HG03558 (cell line): ENCODE data around the gene ABCB8.

Experiments used
- ATAC-seq: cut with Tn5 transposase; IDR thresholded peaks from one replicate; pipeline ENCODE4 v1.9.1; 2021; ENCODE audit warnings: moderate number of reproducible peaks; ENCODE audit not compliant: unreplicated experiment; ENCODE audit errors: extremely low read depth

ABCB8 gene

DNA sequence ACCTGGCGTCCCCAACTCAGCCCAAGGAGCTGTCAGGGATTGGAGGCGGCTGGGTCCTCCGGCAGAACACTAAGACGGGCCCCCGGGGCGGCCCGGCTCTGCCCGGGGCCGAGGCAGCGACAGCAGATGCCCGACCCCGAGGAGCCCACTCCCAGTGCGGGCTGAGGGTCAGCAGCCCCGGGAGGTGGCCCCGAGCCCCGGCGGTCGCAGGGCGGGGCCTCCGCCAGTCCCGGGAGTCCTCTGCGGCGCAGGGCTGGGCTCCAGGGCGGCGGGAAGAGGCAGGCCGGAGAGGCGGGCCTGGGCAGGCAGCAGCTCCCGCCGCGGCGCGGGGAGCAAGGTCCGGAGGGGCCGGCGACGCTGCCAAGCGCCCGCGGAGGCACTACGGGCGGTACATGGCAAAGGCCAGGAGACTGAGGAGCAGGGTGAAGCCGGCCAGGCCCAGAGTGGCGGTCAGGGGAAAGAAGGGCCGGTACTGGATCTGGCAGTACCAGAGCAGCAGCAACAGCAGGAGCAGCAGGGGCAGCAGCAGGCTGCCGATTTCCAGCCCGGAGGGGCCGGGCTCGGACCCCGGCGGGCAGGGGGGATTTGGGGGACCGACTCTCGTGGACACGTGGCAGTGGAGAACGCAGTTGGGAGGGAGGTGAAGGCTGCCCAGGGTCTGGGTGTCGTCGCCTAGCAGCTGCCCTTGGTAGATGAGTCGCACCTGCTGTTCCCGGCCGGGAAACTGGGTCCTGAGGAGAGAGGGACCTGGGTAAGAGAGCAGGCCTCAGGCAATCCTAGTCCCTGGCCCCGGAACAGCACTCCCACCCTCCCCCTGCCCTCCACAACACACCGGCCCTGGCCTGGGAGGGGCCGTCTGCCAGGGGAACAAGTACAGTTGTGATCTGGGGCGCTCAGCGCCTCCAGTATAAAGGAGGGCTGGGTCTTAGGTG is 53.2 kb downstream of the ABCB8 start:
- ATAC-seq = no peak

DNA sequence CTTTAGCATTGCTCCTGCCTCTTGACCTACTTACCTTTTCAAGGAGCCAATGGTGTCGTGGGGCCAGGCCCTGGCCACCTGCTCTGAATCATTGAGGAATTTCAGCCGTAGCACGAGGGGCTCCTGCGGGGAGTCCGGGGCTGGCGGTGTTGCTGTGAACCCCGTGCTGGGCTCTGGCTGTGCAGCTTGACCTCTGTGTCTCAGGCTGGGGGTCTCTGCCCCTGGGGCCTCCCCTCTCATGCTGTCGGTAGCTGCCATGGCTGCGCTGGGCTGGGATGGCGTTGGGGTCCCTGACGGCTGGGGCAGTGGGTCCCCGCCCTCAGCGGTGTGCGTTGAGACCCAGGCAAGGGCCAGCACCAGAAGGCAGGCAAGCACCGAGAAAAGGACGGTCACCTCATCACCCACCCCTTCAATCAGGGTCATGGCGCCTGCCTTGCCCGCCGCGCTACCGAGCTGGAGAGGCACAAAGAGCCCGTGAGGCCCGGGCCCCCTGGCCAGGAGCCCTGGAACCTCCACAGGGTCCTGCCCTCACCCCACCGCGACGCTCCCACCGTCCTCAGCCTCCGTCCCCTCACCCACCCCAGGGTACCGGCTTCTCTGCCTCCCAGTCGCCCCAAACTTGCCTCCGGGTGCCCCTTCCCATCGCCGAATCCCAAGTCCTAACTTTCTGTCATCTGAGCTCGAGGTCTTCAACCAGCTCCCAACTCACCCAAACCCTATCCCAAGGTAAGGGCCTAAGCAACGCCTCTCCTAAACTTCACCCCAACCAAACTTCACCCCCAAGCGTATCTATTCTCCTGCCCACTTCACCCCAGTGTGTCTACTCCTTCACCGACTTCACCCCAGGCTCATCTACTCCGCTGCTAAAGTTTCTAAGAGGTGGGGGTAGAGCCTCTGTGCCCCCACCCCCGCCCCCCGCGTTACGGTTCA is 54.2 kb downstream of the ABCB8 start:
- ATAC-seq = no peak

DNA sequence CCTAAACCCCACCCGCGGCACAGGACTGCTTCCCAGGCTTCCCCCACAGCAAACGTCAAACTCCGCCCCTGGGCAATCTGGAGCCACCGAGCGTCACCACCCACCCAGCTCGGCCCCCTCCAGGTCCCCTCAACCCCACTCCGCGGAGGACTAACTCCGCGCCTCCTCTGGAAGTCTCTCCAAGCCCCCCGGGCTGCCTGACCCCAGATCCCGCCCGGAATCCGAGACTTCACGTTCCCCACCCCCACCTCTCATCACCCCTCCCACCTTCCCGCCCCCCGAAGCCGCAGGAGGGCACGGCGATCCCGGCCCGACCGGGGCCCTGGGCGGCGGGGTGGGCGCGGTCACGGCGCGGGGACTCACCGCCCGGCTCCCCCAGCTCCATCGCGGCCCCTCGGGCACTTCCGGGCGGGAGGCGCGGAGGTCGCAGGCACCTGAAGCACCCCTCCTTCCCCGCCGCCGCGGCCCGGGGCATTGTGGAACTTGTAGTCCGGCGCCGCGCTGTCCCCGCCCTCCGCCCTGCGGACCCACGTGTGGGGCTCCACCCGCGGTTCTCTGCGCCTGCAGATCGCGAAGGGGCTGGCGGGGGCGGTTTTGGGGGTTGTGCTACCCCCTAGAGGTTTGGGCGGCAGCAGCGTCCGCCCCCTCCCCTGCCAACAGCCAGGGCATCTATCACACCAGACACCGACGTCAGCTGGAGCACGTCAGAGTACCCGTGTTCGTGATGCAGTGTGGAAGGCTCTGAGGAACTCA is 55.0 kb downstream of the ABCB8 start, which contains the start of gene TMUB1:
TMUB1 (minus strand) TSS at position 423 of the 753 bp plus-strand sequence. CDS start 930 bp downstream, outside the sequence.
- ATAC-seq = peak; percentile 29

DNA sequence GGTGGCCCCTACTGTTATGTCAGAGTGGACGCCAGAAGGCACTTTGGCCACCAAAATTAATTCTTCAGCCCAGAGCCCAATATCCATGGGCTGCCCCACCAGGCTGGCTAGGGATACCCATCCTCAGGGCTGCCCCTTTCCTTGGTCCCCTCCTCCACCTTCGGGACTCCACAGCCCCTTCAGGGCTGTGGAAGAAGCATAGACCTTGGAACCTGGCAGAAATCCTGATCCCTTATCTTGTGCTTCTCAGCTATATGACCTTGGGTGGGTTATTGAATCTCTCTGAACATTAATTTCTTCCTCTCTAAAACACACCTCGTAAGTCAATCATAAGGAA is 55.5 kb downstream of the ABCB8 start:
- no peak for ATAC-seq

DNA sequence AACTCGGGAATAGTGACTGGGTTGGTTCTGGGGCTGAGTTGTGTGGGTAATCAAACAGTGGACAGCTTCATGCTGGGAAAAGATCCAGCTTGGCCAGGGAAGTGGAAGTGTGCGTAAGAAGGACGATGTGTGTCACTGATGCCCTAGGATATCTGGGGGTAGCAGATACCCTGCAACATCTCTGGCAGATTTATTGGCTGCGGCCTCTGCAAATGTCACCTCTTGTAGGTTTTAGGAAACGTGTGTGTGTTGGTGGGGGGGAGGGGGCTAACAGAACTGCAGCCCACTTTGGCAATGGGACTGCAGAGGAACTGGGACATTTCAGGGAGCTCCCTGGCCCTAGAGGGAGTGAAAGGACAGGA is 57.1 kb downstream of the ABCB8 start:
- no peak for ATAC-seq

DNA sequence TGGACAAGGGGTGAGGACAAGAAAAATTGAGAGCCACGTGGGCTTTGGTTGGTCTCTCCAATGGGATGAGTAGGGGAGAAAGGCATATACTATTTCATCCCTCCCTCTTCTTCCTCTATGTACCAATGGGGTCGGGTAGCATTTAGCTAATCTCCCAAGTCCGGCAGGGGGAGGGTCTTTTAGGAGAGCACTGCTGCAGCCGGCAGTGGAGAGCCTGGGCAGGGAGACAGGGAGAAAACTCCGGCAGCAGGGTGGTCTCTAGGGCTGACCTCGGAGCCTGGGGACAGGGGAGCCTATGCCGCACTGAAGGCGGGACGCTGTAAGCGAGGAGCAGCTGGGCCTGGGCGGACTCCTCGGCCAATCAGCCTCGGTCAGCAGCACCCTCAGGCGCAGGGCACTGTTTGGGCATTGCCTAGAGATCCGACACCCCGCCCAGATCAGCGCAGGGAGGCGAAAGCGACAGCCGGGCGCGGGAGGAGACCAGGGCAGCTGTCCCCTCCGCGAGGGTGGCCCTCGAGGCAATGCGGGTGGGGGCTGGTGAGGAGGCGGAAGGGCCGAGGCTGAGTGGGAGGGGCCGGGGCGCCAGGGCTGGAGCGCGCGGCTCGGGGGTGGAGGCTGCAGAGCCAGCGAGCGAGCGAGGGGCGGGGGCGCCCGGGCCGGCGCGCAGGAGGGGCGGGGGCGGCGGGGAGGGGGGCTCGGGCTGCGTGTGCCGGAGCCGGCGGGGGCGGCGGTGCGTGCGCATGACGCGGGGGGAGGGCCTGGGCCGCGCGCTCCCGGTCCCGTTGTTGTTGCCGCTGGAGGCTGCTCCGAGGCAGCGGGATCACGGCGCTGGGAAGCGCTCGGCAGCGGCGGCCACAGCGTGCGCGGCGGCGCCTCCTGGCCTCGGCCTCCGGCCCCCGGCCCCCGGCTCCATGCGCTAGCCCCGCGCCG is 57.7 kb downstream of the ABCB8 start, which contains the start of gene AGAP3:
AGAP3 (plus strand) TSS at position 785 of the 930 bp plus-strand sequence. CDS start 267 bp downstream, outside the sequence.
- no peak for ATAC-seq

DNA sequence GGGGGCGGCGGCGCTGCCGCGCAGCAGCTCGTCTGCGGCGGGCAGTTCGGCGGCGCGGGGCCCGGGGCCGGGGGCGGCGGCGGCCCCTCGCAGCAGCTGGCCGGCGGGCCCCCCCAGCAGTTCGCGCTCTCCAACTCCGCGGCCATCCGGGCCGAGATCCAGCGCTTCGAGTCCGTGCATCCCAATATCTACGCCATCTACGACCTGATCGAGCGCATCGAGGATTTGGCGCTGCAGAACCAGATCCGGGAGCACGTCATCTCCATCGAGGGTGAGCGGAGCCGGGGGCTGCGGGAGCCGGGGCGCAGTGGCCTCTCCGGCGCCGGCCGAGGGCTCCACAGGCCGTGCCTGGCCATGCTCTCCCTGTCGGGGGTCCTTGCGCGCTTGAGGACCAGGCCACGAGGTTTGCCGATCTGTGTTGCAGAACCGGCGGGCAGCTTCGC is 58.6 kb downstream of the ABCB8 start:
- no peak for ATAC-seq

DNA sequence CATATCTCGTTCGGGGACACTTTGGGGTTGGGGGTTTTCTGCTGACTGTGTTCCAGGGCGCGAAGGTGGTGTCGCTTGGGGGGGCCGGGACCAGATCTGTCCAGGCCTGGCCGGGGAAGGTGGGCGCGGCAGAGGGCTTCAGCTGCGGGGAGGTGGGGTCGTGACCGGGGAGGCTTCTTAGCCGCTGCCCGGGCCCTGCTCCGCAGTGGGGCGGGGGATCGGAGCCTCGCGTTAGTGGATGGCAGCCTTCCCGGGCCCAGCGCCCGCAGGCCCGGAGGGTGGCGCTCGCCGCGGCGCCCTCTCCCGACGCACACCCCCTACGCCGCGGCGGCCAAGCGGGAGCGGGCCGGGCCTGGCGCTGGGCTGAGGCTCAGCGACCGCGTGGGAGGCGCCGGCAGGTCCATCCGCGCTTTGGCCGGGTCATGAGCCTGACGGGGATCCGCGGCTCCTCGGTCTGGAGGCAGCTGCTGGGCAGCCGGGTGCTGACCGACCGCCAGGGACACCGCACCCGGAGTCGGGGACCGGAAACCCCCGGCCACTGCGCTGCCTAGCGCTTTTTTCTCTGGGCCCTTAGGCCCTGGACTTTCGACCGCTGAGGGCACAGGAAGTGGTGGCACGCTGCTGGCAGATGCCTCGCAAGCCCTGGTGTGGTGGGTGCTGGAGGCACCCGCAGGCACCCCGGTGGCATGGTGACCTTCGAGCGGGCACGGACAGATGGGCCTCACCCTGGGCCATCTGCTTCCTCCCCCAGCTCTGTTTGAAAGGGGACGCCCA is 59.2 kb downstream of the ABCB8 start:
- no peak for ATAC-seq

DNA sequence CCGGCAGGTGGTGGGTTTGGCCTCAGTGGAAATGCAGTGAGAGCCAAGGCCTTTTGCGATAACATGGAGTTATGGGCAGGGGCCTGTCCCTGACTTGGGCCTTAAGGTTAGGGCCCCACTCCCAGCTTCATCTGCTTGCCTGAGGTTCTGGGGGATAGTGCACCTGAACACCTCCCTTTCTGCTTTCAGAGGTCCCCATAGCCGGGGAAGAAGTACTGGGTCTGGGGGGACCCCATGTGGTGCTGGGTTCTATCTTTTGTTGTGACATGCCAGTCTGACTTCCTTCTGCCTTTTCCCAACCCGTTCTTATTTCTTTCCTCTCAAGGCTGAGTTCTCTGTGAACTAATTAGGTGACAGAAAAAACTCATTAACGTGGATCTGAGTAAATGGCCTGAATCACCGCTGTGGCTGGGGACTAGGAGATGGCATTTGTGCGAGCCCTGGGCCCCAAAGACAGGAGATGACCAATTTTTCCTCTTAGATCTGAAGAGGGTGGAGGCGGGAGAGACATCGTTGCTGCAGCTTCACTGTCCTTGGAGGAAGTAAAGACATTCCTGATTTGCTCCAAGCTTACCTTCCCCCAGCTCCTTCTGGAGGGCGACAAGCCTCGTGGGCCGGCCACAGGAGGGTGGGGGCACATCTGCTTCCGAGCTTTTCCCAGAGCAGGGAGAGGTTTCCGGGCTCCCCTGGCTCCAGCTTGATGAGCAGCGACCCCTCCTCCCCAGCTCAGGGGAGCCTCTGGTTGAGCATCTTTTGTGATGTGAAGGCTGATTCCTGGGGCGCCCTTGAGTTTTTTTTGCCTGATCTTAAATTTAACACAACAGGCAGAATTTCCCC is 60.0 kb downstream of the ABCB8 start:
- ATAC-seq = no peak

DNA sequence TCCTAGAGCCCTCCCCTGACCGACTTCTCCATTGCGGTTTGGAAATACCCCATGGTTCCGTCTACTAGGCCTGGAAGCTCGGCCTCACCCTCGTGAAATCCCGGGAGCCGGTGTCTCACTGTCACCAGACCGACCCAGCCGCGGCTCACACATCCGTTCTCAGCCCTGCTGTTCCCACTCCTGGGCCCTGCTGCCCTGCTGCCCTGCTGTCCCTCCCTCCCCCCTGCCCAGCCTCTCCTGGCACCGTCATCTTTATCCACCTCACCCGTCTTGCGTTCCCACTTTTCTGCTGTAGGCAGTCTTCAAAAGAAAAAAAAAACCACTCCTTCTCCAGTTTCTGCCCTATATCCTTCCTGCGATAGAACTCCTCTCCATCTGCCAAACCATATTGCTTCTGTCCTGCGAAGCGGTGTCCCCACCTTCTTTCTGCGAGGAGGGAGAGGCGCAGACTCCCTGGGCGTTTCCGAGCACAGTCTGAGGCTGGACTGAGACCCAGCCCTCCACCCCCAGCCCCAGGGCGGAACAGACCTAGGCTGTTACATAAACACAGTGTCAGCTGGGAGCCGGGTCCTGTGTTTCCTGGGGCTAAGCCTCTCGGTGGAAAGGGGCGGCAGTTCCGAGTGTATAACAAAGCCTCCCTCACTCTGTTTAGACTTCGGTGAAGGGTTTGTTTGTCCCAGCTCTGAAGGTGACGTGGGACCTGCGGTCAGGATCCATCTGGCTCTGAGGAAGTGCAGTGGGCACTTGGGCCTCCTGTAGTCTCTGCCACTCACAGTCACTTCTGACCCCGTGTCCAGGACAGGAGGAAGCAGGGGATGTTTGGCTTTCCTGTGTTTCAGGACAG is 60.8 kb downstream of the ABCB8 start:
- ATAC-seq = no peak

DNA sequence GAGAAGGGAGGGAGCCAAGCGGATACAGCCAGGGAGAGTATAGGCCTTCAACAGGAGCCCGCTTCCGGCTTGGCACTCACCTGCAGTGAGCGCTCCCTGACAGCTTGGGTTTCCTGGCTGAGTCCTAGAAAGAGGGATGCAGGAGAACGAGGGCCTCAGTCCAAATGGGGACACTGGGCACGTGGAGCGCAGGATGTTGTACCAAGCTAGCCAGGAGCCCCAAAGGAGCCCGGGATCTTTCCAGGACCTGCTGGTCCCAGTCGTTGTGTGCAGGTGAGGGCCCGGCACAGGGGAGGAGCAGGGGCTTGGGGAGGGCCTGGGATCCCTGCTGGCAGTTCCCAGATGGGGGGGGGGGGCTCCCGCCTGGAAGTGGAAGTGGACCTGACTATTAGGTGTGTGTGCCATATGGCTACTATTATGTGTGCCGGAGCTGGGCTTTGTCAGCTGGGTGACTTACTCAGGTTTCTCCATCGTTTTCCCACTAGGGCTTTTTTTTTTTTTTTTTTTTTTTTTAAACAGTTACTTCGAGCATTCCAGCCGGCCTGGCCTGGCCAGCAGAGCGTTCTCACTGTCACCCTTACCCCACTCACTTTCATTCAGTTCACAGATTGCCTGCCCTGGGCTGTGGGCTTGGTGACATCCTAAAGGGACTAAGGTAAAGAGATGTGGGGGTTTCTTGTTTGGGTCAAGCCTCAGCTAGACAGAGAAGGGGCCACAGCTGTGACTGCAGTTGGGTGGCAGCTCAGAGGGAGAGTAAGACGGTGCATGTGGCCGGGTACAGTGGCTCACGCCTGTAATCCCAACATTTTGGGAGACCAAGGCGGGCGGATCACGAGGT is 61.9 kb downstream of the ABCB8 start:
- no peak for ATAC-seq

DNA sequence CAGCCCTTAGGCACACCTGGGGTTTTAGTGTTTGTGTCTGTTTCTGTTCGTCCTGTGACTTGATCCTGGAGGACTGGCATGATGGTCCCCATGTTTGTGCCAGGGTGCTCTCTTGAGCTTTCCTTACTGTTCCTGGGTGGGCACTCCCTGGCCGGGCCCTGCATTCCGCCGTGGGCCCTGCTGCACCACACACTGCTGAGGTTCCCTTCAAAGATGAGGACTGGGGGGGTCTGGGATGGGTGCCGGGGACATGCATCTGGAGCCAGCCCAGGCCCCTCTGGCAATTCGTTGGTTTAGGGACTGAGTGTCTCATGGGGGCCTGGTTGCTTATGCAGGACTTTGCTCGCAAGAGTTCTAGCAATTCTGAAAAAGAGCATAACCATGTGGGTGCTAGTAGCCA is 62.8 kb downstream of the ABCB8 start:
- no peak for ATAC-seq

DNA sequence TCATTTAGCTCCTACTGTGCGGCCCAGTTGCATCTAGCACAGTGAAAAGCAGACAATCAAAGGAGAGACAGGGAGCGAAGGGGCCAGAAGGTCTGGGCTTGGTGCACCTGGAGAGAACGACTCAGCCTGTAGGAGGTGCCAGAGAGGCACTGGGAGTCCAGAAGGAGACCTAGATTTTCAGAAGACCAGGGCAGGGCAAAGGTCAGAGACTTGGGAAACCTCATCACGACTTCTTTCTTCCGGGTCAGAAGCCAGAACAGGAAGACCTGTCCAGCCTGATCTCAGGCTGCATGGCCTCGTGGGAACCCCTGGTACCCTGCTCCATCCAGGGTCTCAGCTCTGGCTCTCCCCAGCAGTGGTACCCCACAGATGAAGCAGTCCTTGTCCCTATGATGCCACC is 63.2 kb downstream of the ABCB8 start:
- no peak for ATAC-seq

DNA sequence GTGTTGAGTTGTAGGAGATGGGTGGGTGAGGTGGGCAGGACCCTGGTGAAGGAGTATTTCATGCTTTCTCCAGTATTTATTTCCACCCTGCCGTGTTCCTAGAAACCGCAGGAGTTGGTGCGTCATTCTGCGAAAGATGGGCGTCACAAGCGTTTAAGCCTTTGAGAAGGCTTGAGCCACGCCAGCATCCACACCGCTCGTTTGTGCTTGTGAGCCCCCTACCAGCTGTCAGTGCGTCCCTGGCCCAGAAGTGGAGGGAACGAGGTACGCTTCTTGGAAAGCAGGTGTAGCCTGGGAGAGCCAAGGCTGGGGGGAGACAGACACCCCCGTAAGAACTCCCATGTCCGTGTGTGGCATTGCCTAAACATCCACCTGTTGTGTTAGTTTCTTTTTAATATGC is 63.7 kb downstream of the ABCB8 start:
- ATAC-seq = no peak

DNA sequence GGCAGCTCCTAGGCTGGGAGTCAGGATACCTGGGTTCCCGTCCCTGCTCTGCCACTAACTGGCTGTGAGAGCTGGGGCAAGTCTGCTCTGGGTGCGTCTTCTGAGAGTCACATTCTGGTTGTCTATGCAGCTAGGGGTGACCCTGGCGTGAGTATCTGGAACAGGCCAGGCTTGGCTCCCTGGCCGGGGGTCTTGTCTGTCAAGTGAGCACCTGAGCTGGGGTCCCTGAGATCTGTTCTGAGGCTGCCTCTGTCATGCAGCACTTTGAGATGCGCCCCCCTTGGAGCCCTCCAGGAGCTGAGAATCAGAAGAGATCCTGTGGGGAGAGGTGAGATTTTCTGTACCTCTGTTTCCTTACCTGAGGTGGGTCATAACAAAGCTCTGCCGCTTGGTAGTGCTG is 65.5 kb downstream of the ABCB8 start:
- ATAC-seq = no peak

DNA sequence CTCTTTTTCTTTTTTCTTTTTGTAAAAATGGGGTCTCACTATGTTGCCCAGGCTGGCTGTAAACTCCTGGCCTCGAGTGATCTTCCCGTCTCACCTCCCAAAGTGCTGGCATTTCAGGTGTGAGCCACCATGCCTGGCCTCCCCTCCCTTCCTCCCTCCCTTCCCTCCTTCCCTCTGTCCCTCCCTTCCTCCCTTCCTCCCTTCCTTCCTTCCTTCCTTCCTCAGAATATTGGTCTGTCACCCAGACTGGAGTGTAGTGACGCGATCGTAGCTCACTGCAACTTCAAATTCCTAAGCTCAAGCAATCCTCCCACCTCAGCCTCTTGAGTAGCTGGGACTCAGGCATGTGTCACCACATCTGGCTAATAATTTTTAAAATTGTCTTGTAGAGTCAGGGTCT is 66.4 kb downstream of the ABCB8 start:
- ATAC-seq = no peak
